ENCODE data around the gene XPNPEP3.
A peak's percentile ranks its signal among the peaks of the same experiment; 100 is the strongest.
"Not testable (repeated sequence)": the region's sequence is repeated elsewhere in the genome, so short reads cannot be mapped to it uniquely, and the experiment has no call there.

The XPNPEP3 gene

DNA sequence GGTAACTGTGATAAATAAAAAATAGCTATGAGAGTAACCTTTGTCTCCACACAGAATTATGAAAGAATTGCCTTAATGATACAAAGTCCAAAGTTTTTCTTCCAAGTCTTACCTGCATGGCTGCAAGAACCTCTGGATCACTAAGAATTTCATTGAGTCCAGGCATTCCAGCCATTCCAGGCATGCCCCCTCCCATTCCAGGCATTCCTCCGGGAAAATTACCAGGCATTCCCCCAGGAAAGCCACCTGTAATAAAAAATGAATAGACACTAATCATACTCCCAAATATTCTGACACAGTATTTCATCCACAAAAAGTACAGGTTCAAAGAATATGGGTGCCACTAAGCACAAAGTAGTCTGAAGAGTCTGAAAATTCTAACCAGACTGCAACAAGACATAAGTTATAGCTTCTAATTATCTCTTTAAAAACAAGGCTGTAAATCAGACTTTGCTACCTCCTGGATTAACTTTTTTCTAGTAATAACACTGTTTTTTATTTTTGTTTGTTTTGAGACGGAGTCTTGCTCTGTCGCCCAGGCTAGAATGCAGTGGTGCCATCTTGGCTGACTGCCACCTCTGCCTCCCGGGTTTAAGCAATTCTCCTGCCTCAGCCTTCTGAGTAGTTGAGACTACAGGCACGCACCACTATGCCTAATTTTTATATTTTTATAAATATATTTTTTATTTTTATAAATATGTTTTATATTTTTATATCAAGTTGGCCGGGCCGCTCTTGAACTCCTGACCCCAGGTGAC is 29.8 kb upstream of the XPNPEP3 start:
- no peak for DNase-seq
- Histone ChIP-seq H3K27ac (ENCODE audit: insufficient read depth, low read length, poor library complexity, severe bottlenecking) (no peak overlapping the region), H3K4me3 (ENCODE audit: insufficient read depth, low read depth, low read length, poor library complexity, severe bottlenecking) (no peak overlapping the region), H3K36me3 (ENCODE audit: control insufficient read depth, insufficient read depth, low read length) (peaks cover 43% of the 10 kb centered on the region), H3K9me3 (ENCODE audit: control insufficient read depth, low read length) (no peaks in the 10 kb centered on the region), H3K4me1 (ENCODE audit: control insufficient read depth, insufficient read depth, low read length, poor library complexity, severe bottlenecking) (no peaks in the 10 kb centered on the region), H3K27me3 (replicated peaks; ENCODE audit: control insufficient read depth, insufficient read depth, low read length, poor library complexity, severe bottlenecking) (no peaks in the 10 kb centered on the region)

DNA sequence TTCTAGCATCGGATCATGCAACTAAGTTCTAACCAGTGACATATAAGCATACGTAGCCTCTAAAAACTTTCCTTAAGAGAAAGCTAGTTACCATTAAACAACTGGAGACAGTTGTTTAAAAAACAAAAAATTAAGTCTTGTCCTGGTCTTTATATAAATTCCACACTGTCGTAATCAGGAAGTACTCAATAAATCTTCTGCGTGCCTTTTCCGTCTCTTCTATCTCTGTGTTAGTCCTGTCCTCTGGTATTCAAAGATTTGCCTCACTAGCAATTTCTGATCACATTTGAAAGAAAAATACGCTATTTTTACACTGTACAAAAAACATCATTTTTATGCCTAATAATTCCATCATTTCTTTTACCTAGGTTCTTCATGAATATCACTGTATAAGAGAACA is 27.8 kb upstream of the XPNPEP3 start:
- no peak for DNase-seq
- Histone ChIP-seq H3K36me3 (ENCODE audit: control insufficient read depth, insufficient read depth, low read length) (peaks cover 49% of the 10 kb centered on the region), H3K27me3 (replicated peaks; ENCODE audit: control insufficient read depth, insufficient read depth, low read length, poor library complexity, severe bottlenecking) (no peaks in the 10 kb centered on the region), H3K27ac (ENCODE audit: insufficient read depth, low read length, poor library complexity, severe bottlenecking) (no peak overlapping the region), H3K9me3 (ENCODE audit: control insufficient read depth, low read length) (no peaks in the 10 kb centered on the region), H3K4me3 (ENCODE audit: insufficient read depth, low read depth, low read length, poor library complexity, severe bottlenecking) (no peak overlapping the region), H3K4me1 (ENCODE audit: control insufficient read depth, insufficient read depth, low read length, poor library complexity, severe bottlenecking) (no peaks in the 10 kb centered on the region)

DNA sequence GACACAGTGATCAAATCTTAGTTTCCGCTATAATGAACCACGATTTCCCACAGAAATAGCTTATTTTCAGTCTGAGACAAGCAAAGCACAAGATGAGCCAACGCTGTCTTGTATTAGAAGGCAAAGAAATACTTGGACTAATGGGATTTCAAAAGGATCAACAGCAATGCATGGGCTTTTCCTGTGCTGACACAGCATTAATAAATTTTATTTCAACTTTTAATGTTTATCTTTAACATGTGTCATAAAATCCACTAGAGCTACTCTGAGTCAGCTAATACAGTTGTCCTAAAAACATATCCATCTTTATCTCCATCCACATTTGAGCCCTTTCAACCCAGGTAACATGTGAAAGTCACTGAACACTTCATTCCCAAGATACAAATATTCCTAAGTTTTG is 22.3 kb upstream of the XPNPEP3 start:
- H3K4me3 ChIP-seq (ENCODE audit: insufficient read depth, low read depth, low read length, poor library complexity, severe bottlenecking) = no peak overlapping the region
- no peaks in the 10 kb centered on the region for H3K4me1 ChIP-seq (ENCODE audit: control insufficient read depth, insufficient read depth, low read length, poor library complexity, severe bottlenecking)
- no peaks in the 10 kb centered on the region for H3K27me3 ChIP-seq (replicated peaks; ENCODE audit: control insufficient read depth, insufficient read depth, low read length, poor library complexity, severe bottlenecking)
- peaks cover 59% of the 10 kb centered on the region for H3K36me3 ChIP-seq (ENCODE audit: control insufficient read depth, insufficient read depth, low read length)
- no peak for DNase-seq
- no peaks in the 10 kb centered on the region for H3K9me3 ChIP-seq (ENCODE audit: control insufficient read depth, low read length)
- no peak overlapping the region for H3K27ac ChIP-seq (ENCODE audit: insufficient read depth, low read length, poor library complexity, severe bottlenecking)

DNA sequence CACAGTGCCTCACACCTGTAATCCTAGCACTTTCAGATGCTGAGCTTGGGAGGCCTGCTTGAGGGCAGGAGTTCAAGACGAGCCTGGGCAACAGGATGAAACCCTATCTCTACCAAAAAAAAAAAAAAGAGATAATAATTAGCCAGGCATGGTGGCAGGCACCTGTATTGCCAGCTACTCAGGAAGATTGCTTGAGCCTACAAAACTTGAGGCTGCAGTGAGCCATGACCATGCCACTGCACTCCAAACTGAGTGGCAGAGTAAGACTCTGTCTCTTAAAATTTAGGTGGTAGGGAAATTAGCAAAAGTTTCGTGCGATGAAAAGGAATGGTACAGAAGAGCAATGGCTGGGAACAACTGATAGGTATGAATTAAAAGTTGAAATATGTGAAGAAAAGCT is 18.5 kb upstream of the XPNPEP3 start:
- no peak overlapping the region for H3K4me3 ChIP-seq (ENCODE audit: insufficient read depth, low read depth, low read length, poor library complexity, severe bottlenecking)
- H3K27me3 ChIP-seq (replicated peaks; ENCODE audit: control insufficient read depth, insufficient read depth, low read length, poor library complexity, severe bottlenecking) = no peaks in the 10 kb centered on the region
- H3K9me3 ChIP-seq (ENCODE audit: control insufficient read depth, low read length) = no peaks in the 10 kb centered on the region
- peaks cover 71% of the 10 kb centered on the region for H3K36me3 ChIP-seq (ENCODE audit: control insufficient read depth, insufficient read depth, low read length)
- no peak overlapping the region for H3K27ac ChIP-seq (ENCODE audit: insufficient read depth, low read length, poor library complexity, severe bottlenecking)
- no peaks in the 10 kb centered on the region for H3K4me1 ChIP-seq (ENCODE audit: control insufficient read depth, insufficient read depth, low read length, poor library complexity, severe bottlenecking)
- no peak for DNase-seq

DNA sequence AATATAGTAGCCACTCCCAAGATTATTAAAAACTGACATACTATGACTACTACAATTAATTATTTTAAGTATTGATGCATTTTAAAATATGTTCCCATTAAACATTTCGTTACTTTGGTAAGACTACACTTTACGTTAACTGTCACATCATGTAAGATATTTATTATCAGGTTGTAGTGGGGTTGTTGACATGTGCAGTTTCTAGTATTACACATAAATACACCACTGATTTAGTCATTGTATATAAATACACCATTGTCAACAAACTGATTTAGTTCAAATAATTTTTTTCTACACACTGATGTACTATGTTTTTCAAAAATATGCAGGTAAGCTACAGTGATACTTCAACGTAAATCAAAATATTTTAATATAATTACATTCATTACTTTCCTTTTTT is 12.0 kb upstream of the XPNPEP3 start:
- Histone ChIP-seq H3K27me3 (replicated peaks; ENCODE audit: control insufficient read depth, insufficient read depth, low read length, poor library complexity, severe bottlenecking) (no peaks in the 10 kb centered on the region), H3K27ac (ENCODE audit: insufficient read depth, low read length, poor library complexity, severe bottlenecking) (no peak overlapping the region), H3K9me3 (ENCODE audit: control insufficient read depth, low read length) (no peaks in the 10 kb centered on the region), H3K36me3 (ENCODE audit: control insufficient read depth, insufficient read depth, low read length) (peaks cover 65% of the 10 kb centered on the region), H3K4me3 (ENCODE audit: insufficient read depth, low read depth, low read length, poor library complexity, severe bottlenecking) (no peak overlapping the region), H3K4me1 (ENCODE audit: control insufficient read depth, insufficient read depth, low read length, poor library complexity, severe bottlenecking) (no peaks in the 10 kb centered on the region)
- DNase-seq = no peak

DNA sequence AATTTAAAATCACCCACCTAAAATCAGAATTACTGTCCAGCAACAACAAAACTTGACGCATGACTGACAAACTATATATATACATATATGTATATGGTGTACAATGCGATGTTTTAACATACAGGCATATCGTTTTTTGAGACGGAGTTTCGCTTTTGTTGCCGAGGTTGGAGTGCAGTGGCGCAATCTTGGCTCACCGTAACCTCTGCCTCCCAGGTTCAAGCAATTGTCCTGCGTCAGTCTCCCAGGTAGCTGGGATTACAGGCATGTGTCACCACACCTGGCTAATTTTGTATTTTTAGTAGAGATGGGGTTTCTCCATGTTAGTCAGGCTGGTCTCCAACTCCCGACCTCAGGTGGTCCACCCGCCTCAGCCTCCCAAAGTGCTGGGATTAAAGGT is 11.1 kb upstream of the XPNPEP3 start:
- not testable (repeated sequence) for H3K4me1 ChIP-seq (ENCODE audit: control insufficient read depth, insufficient read depth, low read length, poor library complexity, severe bottlenecking); H3K27me3 ChIP-seq (replicated peaks; ENCODE audit: control insufficient read depth, insufficient read depth, low read length, poor library complexity, severe bottlenecking); H3K4me3 ChIP-seq (ENCODE audit: insufficient read depth, low read depth, low read length, poor library complexity, severe bottlenecking); DNase-seq; H3K9me3 ChIP-seq (ENCODE audit: control insufficient read depth, low read length); H3K27ac ChIP-seq (ENCODE audit: insufficient read depth, low read length, poor library complexity, severe bottlenecking)
- peaks cover 62% of the 10 kb centered on the region for H3K36me3 ChIP-seq (ENCODE audit: control insufficient read depth, insufficient read depth, low read length)

DNA sequence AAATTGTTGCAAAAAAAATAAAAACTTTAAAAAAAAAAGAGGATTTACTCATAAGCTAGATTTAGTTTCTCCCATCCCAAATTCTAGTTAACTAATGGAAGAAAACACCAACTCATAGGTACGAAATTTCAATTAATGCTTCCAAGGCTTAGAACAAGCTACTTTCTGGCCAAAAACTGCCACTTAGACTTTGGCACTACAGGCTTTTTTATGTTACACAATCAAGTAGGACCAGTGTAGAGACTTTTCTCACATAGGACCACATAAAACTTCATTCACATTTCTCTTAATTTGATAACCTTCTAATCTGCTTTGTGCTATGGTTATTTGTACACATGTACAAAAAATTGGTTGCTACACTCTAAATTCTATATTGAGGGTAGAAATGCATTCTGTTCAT is 3.6 kb upstream of the XPNPEP3 start:
- Histone ChIP-seq H3K27me3 (replicated peaks; ENCODE audit: control insufficient read depth, insufficient read depth, low read length, poor library complexity, severe bottlenecking) (no peaks in the 10 kb centered on the region), H3K4me1 (ENCODE audit: control insufficient read depth, insufficient read depth, low read length, poor library complexity, severe bottlenecking) (peaks cover 24% of the 10 kb centered on the region), H3K36me3 (ENCODE audit: control insufficient read depth, insufficient read depth, low read length) (peaks cover 11% of the 10 kb centered on the region), H3K9me3 (ENCODE audit: control insufficient read depth, low read length) (no peaks in the 10 kb centered on the region), H3K4me3 (ENCODE audit: insufficient read depth, low read depth, low read length, poor library complexity, severe bottlenecking) (no peak overlapping the region), H3K27ac (ENCODE audit: insufficient read depth, low read length, poor library complexity, severe bottlenecking) (no peak overlapping the region)
- DNase-seq = no peak

DNA sequence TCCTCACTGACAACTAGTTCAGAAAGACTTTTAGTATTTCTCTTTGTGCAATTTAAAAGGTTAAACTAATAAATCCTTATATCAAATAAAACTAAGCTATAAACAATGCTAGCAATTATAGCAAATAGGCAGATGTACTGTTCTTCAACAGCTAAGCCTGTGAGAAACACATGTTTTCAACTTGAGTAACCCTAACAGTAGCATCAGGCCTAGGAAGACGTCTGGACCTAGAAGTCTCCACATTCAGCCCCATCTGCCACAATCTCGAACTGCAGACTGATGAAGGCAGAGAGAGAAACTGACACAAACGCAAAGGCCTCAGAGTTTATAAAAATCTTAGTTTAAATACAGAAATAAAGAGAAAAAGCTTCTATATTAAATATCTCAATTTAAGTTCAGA is 3.0 kb upstream of the XPNPEP3 start:
- no peaks in the 10 kb centered on the region for H3K27me3 ChIP-seq (replicated peaks; ENCODE audit: control insufficient read depth, insufficient read depth, low read length, poor library complexity, severe bottlenecking)
- H3K27ac ChIP-seq (ENCODE audit: insufficient read depth, low read length, poor library complexity, severe bottlenecking) = no peak overlapping the region
- H3K9me3 ChIP-seq (ENCODE audit: control insufficient read depth, low read length) = no peaks in the 10 kb centered on the region
- H3K4me1 ChIP-seq (ENCODE audit: control insufficient read depth, insufficient read depth, low read length, poor library complexity, severe bottlenecking) = peaks cover 24% of the 10 kb centered on the region
- H3K4me3 ChIP-seq (ENCODE audit: insufficient read depth, low read depth, low read length, poor library complexity, severe bottlenecking) = no peak overlapping the region
- no peak for DNase-seq
- peaks cover 11% of the 10 kb centered on the region for H3K36me3 ChIP-seq (ENCODE audit: control insufficient read depth, insufficient read depth, low read length)

DNA sequence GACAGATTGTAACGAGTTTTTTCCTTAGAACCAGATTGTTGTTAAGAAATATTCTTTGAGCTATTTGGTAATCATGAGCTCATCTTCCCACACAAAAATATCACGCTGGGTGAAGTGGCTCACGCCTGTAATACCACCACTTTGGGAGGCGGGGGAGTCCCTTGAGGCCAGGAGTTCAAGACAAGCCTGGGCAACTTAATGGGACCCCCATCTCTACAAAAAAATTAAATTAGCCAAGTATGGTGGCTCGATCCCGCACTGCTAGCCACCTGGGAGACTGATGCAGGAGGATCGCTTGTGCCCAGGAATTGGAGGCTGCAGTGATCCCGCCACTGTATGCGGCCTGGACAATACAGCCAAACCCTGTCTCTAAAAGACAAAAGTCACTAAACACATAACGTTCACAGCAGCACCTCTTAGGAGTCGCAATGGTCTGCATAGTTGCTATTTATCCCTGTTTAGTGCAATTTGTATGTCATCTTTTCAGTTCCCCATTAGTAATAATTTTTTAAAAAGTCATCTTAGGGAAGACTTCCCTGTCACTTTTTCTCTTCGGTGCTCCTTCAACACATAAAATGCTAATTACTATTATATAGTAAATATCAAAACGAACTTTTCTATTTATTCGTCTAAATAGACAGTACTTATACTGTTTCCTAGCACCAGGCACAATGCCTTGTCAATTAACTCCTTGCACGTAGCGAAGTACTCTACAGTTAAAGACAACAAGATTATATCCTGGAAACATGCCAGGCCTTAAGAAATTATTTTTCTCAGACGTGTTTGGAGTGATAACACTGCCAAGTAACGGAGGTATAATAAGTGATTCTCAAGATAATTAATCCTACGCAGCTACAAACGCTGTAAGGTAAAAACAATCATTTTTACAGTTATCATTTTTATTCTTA is 1.6 kb upstream of the XPNPEP3 start:
- Histone ChIP-seq H3K36me3 (ENCODE audit: control insufficient read depth, insufficient read depth, low read length) (peaks cover 1% of the 10 kb centered on the region), H3K27me3 (replicated peaks; ENCODE audit: control insufficient read depth, insufficient read depth, low read length, poor library complexity, severe bottlenecking) (no peaks in the 10 kb centered on the region), H3K27ac (ENCODE audit: insufficient read depth, low read length, poor library complexity, severe bottlenecking) (peak overlapping the region; percentile 95), H3K4me1 (ENCODE audit: control insufficient read depth, insufficient read depth, low read length, poor library complexity, severe bottlenecking) (peaks cover 24% of the 10 kb centered on the region), H3K9me3 (ENCODE audit: control insufficient read depth, low read length) (no peaks in the 10 kb centered on the region), H3K4me3 (ENCODE audit: insufficient read depth, low read depth, low read length, poor library complexity, severe bottlenecking) (peak overlapping the region; percentile 87)
- DNase-seq = no peak

DNA sequence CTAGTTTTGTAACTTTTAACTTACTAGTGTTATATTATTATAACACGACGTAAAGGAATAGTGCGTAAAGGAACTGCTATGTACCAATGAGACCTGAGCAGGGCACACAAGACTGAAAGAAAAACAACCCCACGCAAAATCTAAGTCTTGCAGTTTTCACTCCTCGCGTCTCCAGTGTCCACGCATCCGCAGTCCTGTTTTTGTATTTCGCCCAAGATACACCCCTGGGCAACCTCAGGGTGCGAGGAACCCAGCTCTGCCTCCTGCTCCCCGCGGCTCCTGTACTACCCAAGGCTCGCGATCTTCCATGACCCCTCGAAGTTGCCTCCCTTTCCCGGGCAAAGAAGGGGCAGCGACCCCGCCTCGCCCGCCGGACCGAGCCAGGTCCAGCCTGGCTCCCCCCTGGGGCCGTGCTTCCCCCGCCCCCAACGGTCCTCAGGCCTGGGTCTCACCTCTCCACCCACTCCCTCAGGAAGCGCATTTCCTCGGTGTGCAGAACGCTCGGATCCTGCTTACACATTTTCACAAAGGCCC is 902 bp upstream of the XPNPEP3 start:
- Histone ChIP-seq H3K27ac (ENCODE audit: insufficient read depth, low read length, poor library complexity, severe bottlenecking) (peak overlapping the region; percentile 95), H3K9me3 (ENCODE audit: control insufficient read depth, low read length) (no peaks in the 10 kb centered on the region), H3K36me3 (ENCODE audit: control insufficient read depth, insufficient read depth, low read length) (no peaks in the 10 kb centered on the region), H3K4me1 (ENCODE audit: control insufficient read depth, insufficient read depth, low read length, poor library complexity, severe bottlenecking) (peaks cover 24% of the 10 kb centered on the region), H3K27me3 (replicated peaks; ENCODE audit: control insufficient read depth, insufficient read depth, low read length, poor library complexity, severe bottlenecking) (no peaks in the 10 kb centered on the region), H3K4me3 (ENCODE audit: insufficient read depth, low read depth, low read length, poor library complexity, severe bottlenecking) (peak overlapping the region; percentile 87)
- peak in 1 of 3 donors; percentile 1 for DNase-seq
